AG09319 (cell line): ENCODE measurements around the gene ATP11A.

Experiments
- DNase-seq: peaks from one replicate; pipeline ENCODE4 v3.0.0-alpha.2; 2010; ENCODE audit warnings: low read depth; ENCODE audit errors: extremely low read depth
- TF ChIP-seq, protein P1 (sequence below): IDR thresholded peaks from 2 replicates; pipeline ENCODE4 v1.5.1; 2011; ENCODE audit warnings: low read depth, mild to moderate bottlenecking, inconsistent platforms, low read length, moderate library complexity

The ATP11A gene

DNA sequence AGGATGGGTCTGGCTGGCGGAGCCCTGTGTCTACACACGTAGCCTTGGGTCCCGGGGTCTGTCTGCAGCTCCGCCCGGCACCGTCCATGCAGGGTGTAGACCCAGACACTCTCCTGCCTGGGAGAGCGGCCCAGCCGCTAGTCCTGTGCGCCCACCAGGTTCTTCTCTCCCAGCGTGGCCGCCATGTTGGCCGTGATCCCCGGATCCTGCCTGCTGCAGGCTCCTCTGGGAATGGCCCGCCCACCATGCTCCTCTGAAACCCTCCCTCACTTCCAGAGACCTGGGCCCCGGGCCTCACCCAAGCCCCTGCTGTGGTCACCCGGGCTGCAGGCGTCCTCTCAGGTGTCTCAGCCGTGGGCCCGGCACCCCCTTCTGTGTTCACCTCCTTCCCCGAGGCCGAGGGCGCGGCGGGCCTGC, 221.5 kb downstream of the ATP11A start:
- DNase-seq: no peak
- TF ChIP-seq, protein P1, sequence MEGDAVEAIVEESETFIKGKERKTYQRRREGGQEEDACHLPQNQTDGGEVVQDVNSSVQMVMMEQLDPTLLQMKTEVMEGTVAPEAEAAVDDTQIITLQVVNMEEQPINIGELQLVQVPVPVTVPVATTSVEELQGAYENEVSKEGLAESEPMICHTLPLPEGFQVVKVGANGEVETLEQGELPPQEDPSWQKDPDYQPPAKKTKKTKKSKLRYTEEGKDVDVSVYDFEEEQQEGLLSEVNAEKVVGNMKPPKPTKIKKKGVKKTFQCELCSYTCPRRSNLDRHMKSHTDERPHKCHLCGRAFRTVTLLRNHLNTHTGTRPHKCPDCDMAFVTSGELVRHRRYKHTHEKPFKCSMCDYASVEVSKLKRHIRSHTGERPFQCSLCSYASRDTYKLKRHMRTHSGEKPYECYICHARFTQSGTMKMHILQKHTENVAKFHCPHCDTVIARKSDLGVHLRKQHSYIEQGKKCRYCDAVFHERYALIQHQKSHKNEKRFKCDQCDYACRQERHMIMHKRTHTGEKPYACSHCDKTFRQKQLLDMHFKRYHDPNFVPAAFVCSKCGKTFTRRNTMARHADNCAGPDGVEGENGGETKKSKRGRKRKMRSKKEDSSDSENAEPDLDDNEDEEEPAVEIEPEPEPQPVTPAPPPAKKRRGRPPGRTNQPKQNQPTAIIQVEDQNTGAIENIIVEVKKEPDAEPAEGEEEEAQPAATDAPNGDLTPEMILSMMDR: no peak

DNA sequence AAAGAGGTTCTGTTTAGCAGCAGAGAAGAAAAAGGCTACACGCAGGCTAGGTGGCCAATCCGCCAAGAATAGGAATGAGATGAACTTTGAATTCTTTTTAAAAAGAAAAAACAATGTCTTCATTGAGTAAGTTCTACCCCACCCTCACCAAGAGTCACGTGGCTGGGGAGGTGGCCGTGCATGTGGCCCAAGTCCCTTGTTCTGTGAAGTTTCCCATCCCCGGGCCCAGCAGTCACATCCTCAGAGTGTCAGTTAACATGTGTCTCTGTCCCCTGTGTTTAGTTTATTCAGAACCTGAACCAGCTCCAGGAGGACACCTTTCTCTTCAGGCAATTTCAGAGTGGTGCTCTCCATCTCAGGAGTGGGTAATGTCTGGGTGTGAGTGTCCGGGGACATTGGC, 222.0 kb downstream of the ATP11A start:
- TF ChIP-seq, protein P1: no peak
- DNase-seq: no peak

DNA sequence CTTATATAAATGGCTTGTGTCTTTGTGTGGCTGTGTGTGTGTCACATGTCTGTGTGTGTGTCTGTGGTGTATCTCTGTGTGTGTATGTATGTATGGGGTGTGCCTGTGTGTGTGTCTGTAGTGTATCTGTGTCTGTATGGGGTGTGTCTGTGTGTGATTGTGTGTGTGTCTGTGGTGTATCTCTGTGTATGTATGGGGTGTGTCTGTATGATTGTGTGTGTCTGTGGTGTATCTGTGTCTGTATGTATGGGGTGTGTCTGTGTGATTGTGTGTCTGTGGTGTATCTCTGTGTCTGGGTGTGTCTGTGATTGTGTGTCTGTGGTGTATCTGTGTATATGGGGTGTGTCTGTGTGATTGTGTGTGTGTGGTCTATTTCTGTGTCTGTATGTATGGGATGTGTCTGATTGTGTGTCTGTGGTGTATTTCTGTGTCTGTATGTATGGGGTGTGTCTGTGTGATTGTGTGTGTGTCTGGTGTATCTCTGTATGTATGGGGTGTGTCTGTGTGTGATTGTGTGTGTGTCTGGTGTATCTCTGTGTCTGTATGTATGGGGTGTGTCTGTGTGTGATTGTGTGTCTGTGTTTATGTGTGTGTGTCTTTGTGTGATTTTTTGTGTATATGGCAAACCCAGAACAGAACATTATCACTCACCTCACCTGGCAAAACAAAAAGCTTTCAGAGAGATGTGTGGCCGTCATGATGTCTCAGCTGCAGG, 223.0 kb downstream of the ATP11A start:
- no peak for DNase-seq
- TF ChIP-seq, protein P1: no peak

DNA sequence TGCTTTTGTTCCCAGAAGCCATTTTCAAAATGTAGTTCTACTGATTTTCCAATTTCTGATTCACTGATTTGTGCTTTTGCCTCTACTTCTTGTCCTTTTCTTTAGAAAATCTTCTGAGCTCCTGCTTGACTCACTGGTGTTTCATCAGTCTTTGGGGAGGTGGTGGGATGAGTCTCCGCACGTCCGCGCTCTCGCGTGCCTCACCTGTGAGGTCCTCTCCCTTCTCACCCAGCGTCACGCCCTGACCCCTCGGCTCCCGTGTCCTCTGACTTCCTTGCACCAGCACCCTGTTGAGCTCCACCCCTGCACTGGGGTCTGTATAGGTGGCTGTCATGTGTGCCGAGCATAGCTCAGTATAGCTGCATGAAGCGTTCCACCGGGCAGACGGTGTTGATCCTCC, 226.5 kb downstream of the ATP11A start:
- TF ChIP-seq, protein P1: no peak
- no peak for DNase-seq

DNA sequence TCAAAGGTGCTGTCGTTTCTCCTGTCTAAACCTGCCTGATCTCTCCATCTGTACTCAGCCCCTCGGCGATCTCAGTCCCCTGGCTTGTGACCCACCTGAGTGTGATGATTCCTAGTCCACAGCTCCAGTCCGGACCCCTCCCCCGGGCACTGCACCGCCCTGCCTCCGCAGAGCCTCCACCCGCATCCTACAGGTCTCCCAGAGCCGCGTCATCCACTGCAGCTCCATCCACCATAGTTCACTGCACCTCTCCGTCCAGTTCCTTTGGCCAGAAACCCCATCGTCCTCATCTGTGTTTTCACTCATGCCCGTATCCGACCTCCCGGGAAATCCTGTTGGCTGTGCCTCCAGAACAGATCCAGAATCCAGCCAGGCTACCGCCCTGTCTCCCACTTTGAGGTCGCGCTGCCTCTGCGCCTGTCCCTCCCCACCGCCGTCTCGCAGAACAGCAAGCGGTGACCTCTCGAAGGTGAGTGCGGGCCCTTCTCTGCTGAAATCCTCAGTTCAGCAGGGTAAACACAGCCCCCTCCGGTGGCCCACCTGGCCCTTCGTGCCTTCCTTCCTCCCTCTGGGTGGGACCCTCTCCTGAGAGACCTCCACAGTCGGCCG, 227.3 kb downstream of the ATP11A start:
- TF ChIP-seq, protein P1: no peak
- no peak for DNase-seq

DNA sequence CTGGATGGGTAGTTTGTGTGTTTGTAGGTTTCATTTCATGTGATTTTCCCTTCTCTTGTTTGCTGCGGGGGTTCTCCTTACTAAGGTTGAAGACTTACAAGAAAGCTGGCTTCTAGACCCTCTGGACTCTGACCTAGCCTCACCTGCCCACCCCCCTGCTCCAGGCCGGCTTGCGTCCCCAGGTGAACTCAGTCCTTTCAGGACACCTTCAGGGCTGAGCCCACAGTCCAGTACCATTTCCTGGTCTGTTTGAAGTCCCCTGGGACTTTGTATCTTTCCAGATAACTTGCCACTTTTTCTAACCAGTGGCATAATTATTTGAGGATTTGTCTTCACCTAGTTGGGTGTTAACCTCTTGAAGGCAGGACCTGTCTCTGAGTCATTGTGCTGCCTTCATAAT, 227.9 kb downstream of the ATP11A start:
- DNase-seq: no peak
- TF ChIP-seq, protein P1: no peak

DNA sequence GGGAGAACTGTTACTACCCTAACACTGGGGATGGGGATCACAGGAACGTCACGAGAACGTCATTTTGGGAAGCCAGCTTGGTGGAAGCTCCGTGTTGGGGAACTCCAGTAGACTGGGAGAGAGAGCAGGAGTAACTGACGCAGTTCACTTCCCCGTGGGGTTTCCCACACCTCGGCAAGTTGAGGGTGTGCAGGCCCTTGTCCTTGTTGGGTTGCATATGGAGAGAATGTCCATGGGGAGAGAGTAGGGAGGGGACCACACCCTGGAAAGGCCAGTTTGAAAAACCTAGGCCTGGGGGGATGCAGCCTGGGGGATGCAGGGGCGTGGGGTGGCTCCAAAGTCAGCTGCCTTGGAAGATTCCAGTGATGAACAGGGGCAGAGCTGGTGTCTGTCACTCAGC, 228.4 kb downstream of the ATP11A start:
- no peak for DNase-seq

More for the DNA sequence above, 228.4 kb downstream of the ATP11A start:
- TF ChIP-seq, protein P1: no peak
